Stimulated activated CD4-positive, alpha-beta T cell treated with anti-CD3 and anti-CD28 coated beads, Interleukin-1b, Interleukin-23, amount 100 ng/mL, for 1 hour (primary cell): ENCODE results near the gene P3H4.
"Not testable (repeated sequence)": the region's sequence is repeated elsewhere in the genome, so short reads cannot be mapped to it uniquely, and the experiment has no call there.

Source experiments
- DNase-seq, 2 donors: peaks; one replicate each; pipeline ENCODE4 v3.0.0-alpha.2; 2020; ENCODE audit warnings: low read depth in 2 of 2

P3H4 gene

GRCh38 chr17:41811549-41812380 lies at the start of gene P3H4:
Gene P3H4, minus strand, starts transcription at chr17:41811949. Its CDS starts 34 bp downstream, at chr17:41811915.
- DNase-seq: peak; percentile 29 to 46

- no peak for DNase-seq
Observed at GRCh38 chr17:41860254-41860931, 48.6 kb upstream of the P3H4 start.

GRCh38 chr17:41851382-41851781 lies 39.6 kb upstream of the P3H4 start:
- not testable (repeated sequence) for DNase-seq

GRCh38 chr17:41849251-41849990 lies 37.7 kb upstream of the P3H4 start:
- no peak for DNase-seq

- no peak for DNase-seq
Observed at GRCh38 chr17:41848788-41849187, 37.0 kb upstream of the P3H4 start.

- no peak for DNase-seq
Observed at GRCh38 chr17:41844971-41845370, 33.2 kb upstream of the P3H4 start.

GRCh38 chr17:41840781-41841180 lies 29.0 kb upstream of the P3H4 start:
- not testable (repeated sequence) for DNase-seq

- not testable (repeated sequence) for DNase-seq
Observed at GRCh38 chr17:41839448-41839847, 27.7 kb upstream of the P3H4 start.

GRCh38 chr17:41837761-41838538 lies 26.2 kb upstream of the P3H4 start, which contains the start of gene KLHL10:
Gene KLHL10, plus strand, starts transcription at chr17:41837825. Its CDS starts 108 bp downstream, at chr17:41837933.
- DNase-seq: no peak

- no peak for DNase-seq
Observed at GRCh38 chr17:41836550-41837196, 24.9 kb upstream of the P3H4 start.

- peak in 1 of 2 donors; percentile 21 for DNase-seq
Observed at GRCh38 chr17:41835800-41836549, 24.2 kb upstream of the P3H4 start, which contains the start of gene NT5C3B. Gene NT5C3B, minus strand, starts transcription at chr17:41836232. Its CDS starts 39 bp downstream, at chr17:41836193.

- DNase-seq: no peak
Observed at GRCh38 chr17:41835214-41835799, 23.6 kb upstream of the P3H4 start.

- not testable (repeated sequence) for DNase-seq
Observed at GRCh38 chr17:41829961-41830360, 18.2 kb upstream of the P3H4 start.

GRCh38 chr17:41825175-41825845 lies 13.6 kb upstream of the P3H4 start:
- no peak for DNase-seq

- DNase-seq: no peak
Observed at GRCh38 chr17:41824086-41824485, 12.3 kb upstream of the P3H4 start.

GRCh38 chr17:41823580-41823979 lies 11.8 kb upstream of the P3H4 start:
- DNase-seq: no peak

GRCh38 chr17:41823141-41823524 lies 11.4 kb upstream of the P3H4 start:
- no peak for DNase-seq

- DNase-seq: no peak
Observed at GRCh38 chr17:41822216-41823140, 10.7 kb upstream of the P3H4 start.
